IMR-90 (cell line): Measurements from ENCODE around the gene KLF7. TPM values are rescaled to one million over a fixed set of nuclear protein-coding genes. Genes with fewer than 3 reads are reported as not detected.

Source experiments
- ATAC-seq: fragments of 200-7000 bp; cut with Tn5 transposase; 2 replicates; pipeline ENCODE4 v1.9.1; 2020; ENCODE audit warnings: low read depth, mild to moderate bottlenecking, moderate library complexity
- BruUV-seq: library from RNA; stranded (reverse); fragments of 400-500 nt; replicated peaks from 2 replicates; lab custom pipeline; 2021; lab: Mats Ljungman, UMichigan
- CTCF ChIA-PET: fragments of 300-600 bp; formaldehyde crosslinking; extraction: SDS; loops from one replicate; lab custom pipeline; 2021; ENCODE audit warnings: antibody characterized with exemption; lab: Yijun Ruan, JAX
- POLR2A ChIA-PET: fragments of 300-600 bp; sonication (Branson Sonifier 250); formaldehyde crosslinking; loops from one replicate; lab custom pipeline; 2022; ENCODE audit warnings: antibody characterized with exemption; ENCODE audit not compliant: unreplicated experiment; lab: Charles Lee
- DNase-seq: peaks from one replicate; pipeline ENCODE4 v3.0.0; 2013
- H2AFZ ChIP-seq: replicated peaks from 2 replicates; pipeline ENCODE3; 2013; ENCODE audit warnings: low read length, mild to moderate bottlenecking; ENCODE audit not compliant: poor library complexity
- H2AK5ac ChIP-seq: 2 replicates; pipeline ENCODE4 v1.6.1; 2013; ENCODE audit warnings: low read depth, low read length, inconsistent platforms
- H2AK9ac ChIP-seq: replicated peaks from 2 replicates; pipeline ENCODE3; 2013; ENCODE audit warnings: mild to moderate bottlenecking, low read depth, low read length, moderate library complexity; ENCODE audit not compliant: poor library complexity
- H2BK120ac ChIP-seq: 2 replicates; pipeline ENCODE4 v1.6.1; 2013; ENCODE audit warnings: low read depth, low read length, inconsistent platforms
- H2BK15ac ChIP-seq: 3 replicates; pipeline ENCODE4 v1.6.1; 2013; ENCODE audit warnings: low read depth, low read length, inconsistent platforms
- H2BK20ac ChIP-seq: 2 replicates; pipeline ENCODE4 v1.6.1; 2013; ENCODE audit warnings: low read depth, mild to moderate bottlenecking, inconsistent platforms, low read length, moderate library complexity
- H2BK5ac ChIP-seq: 2 replicates; pipeline ENCODE4 v1.6.1; 2013; ENCODE audit warnings: mild to moderate bottlenecking, low read depth, low read length, inconsistent platforms; ENCODE audit not compliant: poor library complexity, severe bottlenecking
- H3K14ac ChIP-seq: replicated peaks from 2 replicates; pipeline ENCODE4 v1.6.1; 2013; ENCODE audit warnings: low read depth, low read length, inconsistent platforms
- H3K18ac ChIP-seq: 2 replicates; pipeline ENCODE4 v1.6.1; 2013; ENCODE audit warnings: low read depth, low read length, control low read depth
- H3K23ac ChIP-seq: 2 replicates; pipeline ENCODE4 v1.6.1; 2013; ENCODE audit warnings: low read depth, low read length, inconsistent platforms
- H3K27ac ChIP-seq: 2 replicates; pipeline ENCODE4 v1.5.1; 2013; ENCODE audit warnings: mild to moderate bottlenecking, control low read depth, low read length; ENCODE audit not compliant: insufficient read depth
- H3K27me3 ChIP-seq: 2 replicates; pipeline ENCODE4 v1.6.1; 2013; ENCODE audit warnings: low read length; ENCODE audit not compliant: control insufficient read depth, insufficient read depth
- H3K36me3 ChIP-seq: 2 replicates; pipeline ENCODE4 v1.6.1; 2013; ENCODE audit warnings: low read length, mixed read lengths; ENCODE audit not compliant: control insufficient read depth, insufficient read depth
- H3K4ac ChIP-seq: 2 replicates; pipeline ENCODE4 v1.6.1; 2013; ENCODE audit warnings: low read depth, low read length, inconsistent platforms
- H3K4me1 ChIP-seq: 2 replicates; pipeline ENCODE4 v1.6.1; 2013; ENCODE audit warnings: low read length, mixed read lengths; ENCODE audit not compliant: control insufficient read depth, insufficient read depth
- H3K4me2 ChIP-seq: 2 replicates; pipeline ENCODE4 v1.6.1; 2013; ENCODE audit warnings: low read depth, mild to moderate bottlenecking, control low read depth, low read length, moderate library complexity
- H3K4me3 ChIP-seq: 2 replicates; pipeline ENCODE4 v1.5.1; 2013; ENCODE audit warnings: low read depth, mild to moderate bottlenecking, control low read depth, low read length, moderate library complexity; ENCODE audit not compliant: insufficient read depth
- H3K56ac ChIP-seq: 2 replicates; pipeline ENCODE4 v1.6.1; 2013; ENCODE audit warnings: low read length, inconsistent platforms; ENCODE audit not compliant: insufficient read depth; ENCODE audit errors: extremely low read depth
- H3K79me1 ChIP-seq, 2 experiments: 2 replicates each; pipeline ENCODE4 v1.6.1; 2013; ENCODE audit warnings: low read length in 2 of 2, inconsistent platforms in 1 of 2, low read depth in 1 of 2
- H3K9ac ChIP-seq: 2 replicates; pipeline ENCODE4 v1.6.1; 2013; ENCODE audit warnings: low read depth, low read length, control low read depth
- H3K9me1 ChIP-seq: 2 replicates; pipeline ENCODE4 v1.6.1; 2013; ENCODE audit warnings: low read length, inconsistent platforms; ENCODE audit not compliant: insufficient read depth
- H3K9me3 ChIP-seq: 2 replicates; pipeline ENCODE4 v1.6.1; 2013; ENCODE audit warnings: low read length; ENCODE audit not compliant: control insufficient read depth, insufficient read depth
- H4K20me1 ChIP-seq: 2 replicates; pipeline ENCODE4 v1.6.1; 2013; ENCODE audit warnings: low read length, inconsistent platforms; ENCODE audit not compliant: insufficient read depth
- H4K5ac ChIP-seq: 2 replicates; pipeline ENCODE4 v1.6.1; 2013; ENCODE audit warnings: mild to moderate bottlenecking, low read depth, low read length, control low read depth
- H4K8ac ChIP-seq, 2 experiments: 2 replicates each; pipeline ENCODE4 v1.6.1; 2013; ENCODE audit warnings: low read depth in 2 of 2, low read length in 2 of 2, control low read depth in 1 of 2, inconsistent platforms in 1 of 2
- H4K91ac ChIP-seq: 2 replicates; pipeline ENCODE4 v1.6.1; 2013; ENCODE audit warnings: low read depth, low read length, inconsistent platforms; ENCODE audit not compliant: insufficient read depth
- BHLHE40 ChIP-seq: fragments of 150-350 bp; IDR thresholded peaks from 2 replicates; pipeline ENCODE4 v1.6.1; 2016; ENCODE audit warnings: mild to moderate bottlenecking, low read depth, low read length
- CEBPB ChIP-seq: IDR thresholded peaks from 2 replicates; pipeline ENCODE4 v1.6.1; 2012; ENCODE audit warnings: low read depth, low read length, improper control_type of control experiment
- MAFK ChIP-seq: IDR thresholded peaks from 2 replicates; pipeline ENCODE4 v1.6.1; 2012; ENCODE audit warnings: low read depth, low read length, improper control_type of control experiment
- MAZ ChIP-seq: IDR thresholded peaks from 2 replicates; pipeline ENCODE4 v1.6.1; 2012; ENCODE audit warnings: low read depth, mild to moderate bottlenecking, low read length, improper control_type of control experiment, moderate library complexity, borderline replicate concordance
- POLR2A ChIP-seq: IDR thresholded peaks from 2 replicates; pipeline ENCODE4 v1.6.1; 2012; ENCODE audit warnings: mild to moderate bottlenecking, low read depth, low read length
- RAD21 ChIP-seq: IDR thresholded peaks from 2 replicates; pipeline ENCODE4 v1.6.1; 2012; ENCODE audit warnings: low read length, improper control_type of control experiment
- RCOR1 ChIP-seq: IDR thresholded peaks from 2 replicates; pipeline ENCODE4 v1.6.1; 2012; ENCODE audit warnings: mild to moderate bottlenecking, low read length, improper control_type of control experiment; ENCODE audit not compliant: insufficient replicate concordance
- WGBS, 2 experiments: methylation state at CpG; one replicate each; pipeline versions ENCODE4 v1.1.5 to v1.1.7; 2013; ENCODE audit warnings: missing lambda C conversion rate in 2 of 2; ENCODE audit not compliant: insufficient read length in 1 of 2; ENCODE audit errors: extremely low coverage in 2 of 2; 5-methylcytosine and 5-hydroxymethylcytosine counted together
- dilution Hi-C: fragments of 300-500 bp; cut with HindIII; formaldehyde crosslinking; loops from one replicate; pipeline ENCODE4 v1.14.3; 2018; ENCODE audit warnings: low sequenced_read_pairs; ENCODE audit not compliant: unreplicated experiment
- in situ Hi-C: fragments of 300-500 bp; cut with MboI; formaldehyde crosslinking; loops from 3 replicates; pipeline ENCODE4 v1.14.3; 2019; ENCODE audit warnings: low sequenced_read_pairs, inconsistent platforms, mixed read lengths
- intact Hi-C: fragments of 100-400 bp; cut with micrococcal nuclease; formaldehyde crosslinking; loops from 2 replicates; pipeline ENCODE4 v1.10.0; 2022
- polyA plus RNA-seq, 3 experiments: library from polyadenylated mRNA; depleted of rRNA; stranded (reverse); fragments of >200 nt; gene quantifications; 2 replicates each; pipeline ENCODE4 v1.2.3, GENCODE V29; 2012; ENCODE audit warnings: low replicate concordance in 1 of 3
- total RNA-seq: library from RNA; depleted of rRNA; stranded (reverse); fragments of >200 nt; gene quantifications from 2 replicates; pipeline ENCODE4 v1.2.3, GENCODE V29; 2012
- TF ChIP-seq, protein P1 (sequence below): conservative IDR thresholded peaks from 2 replicates; pipeline ENCODE4 v1.5.1; 2012; ENCODE audit warnings: mild to moderate bottlenecking, low read depth, low read length, improper control_type of control experiment
- TF ChIP-seq, protein P2 (sequence below): fragments of 150-350 bp; IDR thresholded peaks from 2 replicates; pipeline ENCODE4 v1.6.1; 2016; ENCODE audit warnings: low read depth, mild to moderate bottlenecking, low read length, moderate library complexity, borderline replicate concordance

KLF7 gene
- total and polyA plus RNA-seq, 2 of the 4 experiments (the other 2 are of a cell fraction): 23.1 to 28.5 TPM

DNA sequence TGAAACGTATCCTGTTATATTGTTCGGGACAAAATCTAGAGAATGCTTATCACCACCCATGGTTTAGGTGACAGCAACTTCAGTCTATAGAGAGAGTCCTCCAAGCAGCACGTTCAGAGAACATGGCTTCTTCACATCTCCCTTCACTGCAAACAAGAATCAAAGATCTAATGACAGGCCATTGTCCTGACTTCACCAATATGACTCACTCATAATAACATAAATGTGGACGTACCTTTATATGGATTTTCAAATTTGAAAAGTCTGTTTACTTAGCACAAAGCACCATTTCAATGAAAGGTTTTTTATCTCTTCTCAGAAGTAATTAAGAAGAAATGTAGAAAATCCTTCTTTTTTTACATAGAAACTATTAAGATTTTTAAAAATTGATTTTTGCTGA, 46.7 kb downstream of the KLF7 start:
- Histone ChIP-seq H3K36me3 (peaks cover 21% of the 10 kb centered on the region), H4K20me1 (peaks cover 80% of the 10 kb centered on the region), H3K23ac (no peak overlapping the region), H2BK120ac (no peak overlapping the region), H3K56ac (no peak overlapping the region), H3K9me1 (peaks cover 45% of the 10 kb centered on the region), H3K9ac (no peak overlapping the region), H2BK15ac (no peak overlapping the region), H3K9me3 (no peaks in the 10 kb centered on the region), H4K8ac (no peak overlapping the region), H4K5ac (no peak overlapping the region), H3K18ac (no peak overlapping the region), H3K4me1 (peaks cover 21% of the 10 kb centered on the region), H3K27me3 (no peaks in the 10 kb centered on the region), H3K4me2 (no peak overlapping the region), H3K27ac (no peak overlapping the region), H3K4me3 (no peak overlapping the region), H2BK5ac (no peak overlapping the region), H2AK9ac (no peak overlapping the region), H2BK20ac (no peak overlapping the region), H3K14ac (no peak overlapping the region), H2AFZ (no peak overlapping the region), H3K79me1 (peaks cover 34 to 70% of the 10 kb centered on the region in 2 experiments), H2AK5ac (no peak overlapping the region), H4K91ac (no peak overlapping the region), H3K4ac (no peak overlapping the region)
- TF ChIP-seq CEBPB: no peak
- no peak for TF ChIP-seq RCOR1
- no peak for TF ChIP-seq MAFK
- TF ChIP-seq MAZ: no peak
- no peak for TF ChIP-seq RAD21
- TF ChIP-seq, protein P1, sequence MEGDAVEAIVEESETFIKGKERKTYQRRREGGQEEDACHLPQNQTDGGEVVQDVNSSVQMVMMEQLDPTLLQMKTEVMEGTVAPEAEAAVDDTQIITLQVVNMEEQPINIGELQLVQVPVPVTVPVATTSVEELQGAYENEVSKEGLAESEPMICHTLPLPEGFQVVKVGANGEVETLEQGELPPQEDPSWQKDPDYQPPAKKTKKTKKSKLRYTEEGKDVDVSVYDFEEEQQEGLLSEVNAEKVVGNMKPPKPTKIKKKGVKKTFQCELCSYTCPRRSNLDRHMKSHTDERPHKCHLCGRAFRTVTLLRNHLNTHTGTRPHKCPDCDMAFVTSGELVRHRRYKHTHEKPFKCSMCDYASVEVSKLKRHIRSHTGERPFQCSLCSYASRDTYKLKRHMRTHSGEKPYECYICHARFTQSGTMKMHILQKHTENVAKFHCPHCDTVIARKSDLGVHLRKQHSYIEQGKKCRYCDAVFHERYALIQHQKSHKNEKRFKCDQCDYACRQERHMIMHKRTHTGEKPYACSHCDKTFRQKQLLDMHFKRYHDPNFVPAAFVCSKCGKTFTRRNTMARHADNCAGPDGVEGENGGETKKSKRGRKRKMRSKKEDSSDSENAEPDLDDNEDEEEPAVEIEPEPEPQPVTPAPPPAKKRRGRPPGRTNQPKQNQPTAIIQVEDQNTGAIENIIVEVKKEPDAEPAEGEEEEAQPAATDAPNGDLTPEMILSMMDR: no peak
- TF ChIP-seq POLR2A: no peak
- TF ChIP-seq, protein P2, sequence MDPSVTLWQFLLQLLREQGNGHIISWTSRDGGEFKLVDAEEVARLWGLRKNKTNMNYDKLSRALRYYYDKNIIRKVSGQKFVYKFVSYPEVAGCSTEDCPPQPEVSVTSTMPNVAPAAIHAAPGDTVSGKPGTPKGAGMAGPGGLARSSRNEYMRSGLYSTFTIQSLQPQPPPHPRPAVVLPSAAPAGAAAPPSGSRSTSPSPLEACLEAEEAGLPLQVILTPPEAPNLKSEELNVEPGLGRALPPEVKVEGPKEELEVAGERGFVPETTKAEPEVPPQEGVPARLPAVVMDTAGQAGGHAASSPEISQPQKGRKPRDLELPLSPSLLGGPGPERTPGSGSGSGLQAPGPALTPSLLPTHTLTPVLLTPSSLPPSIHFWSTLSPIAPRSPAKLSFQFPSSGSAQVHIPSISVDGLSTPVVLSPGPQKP: no peak
- no peak for TF ChIP-seq BHLHE40
- ATAC-seq: no peak
- dilution Hi-C loops: no loop called here
- DNase-seq: no peak
- in situ Hi-C loops: no loop called here
- no CpG with 5 or more reads among the region's 4 CpGs for WGBS, 2 experiments
- POLR2A ChIA-PET: no interaction called here
- CTCF ChIA-PET: no interaction called here
- intact Hi-C loops: no loop called here
- no TSS peak for BruUV-seq
